SU-DHL-6 (cell line): ENCODE data around the gene DET1.

Experiments
- H2AFZ ChIP-seq: fragments of 200-600 bp; sonication (generic); 2 replicates; pipeline ENCODE4 v1.6.1; 2014; ENCODE audit warnings: low read depth, mild to moderate bottlenecking, moderate library complexity, mixed read lengths, antibody characterized with exemption, low read length; ENCODE audit not compliant: severe bottlenecking
- H3F3A ChIP-seq: fragments of 200-600 bp; shearing (Covaris generic); 2 replicates; pipeline ENCODE4 v1.6.0; 2016; ENCODE audit warnings: antibody characterized with exemption, mild to moderate bottlenecking; ENCODE audit not compliant: insufficient read depth
- H3K27ac ChIP-seq: fragments of 200-600 bp; sonication (generic); 2 replicates; pipeline ENCODE4 v1.5.1; 2016; ENCODE audit warnings: low read depth, mild to moderate bottlenecking, low read length, moderate library complexity, mixed read lengths
- H3K27me3 ChIP-seq: fragments of 200-600 bp; sonication (generic), shearing (Covaris generic); 2 replicates; pipeline ENCODE4 v1.6.0; 2014; ENCODE audit warnings: mild to moderate bottlenecking, low read length
- H3K36me3 ChIP-seq: fragments of 200-600 bp; sonication (generic); 2 replicates; pipeline ENCODE4 v1.6.1; 2014; ENCODE audit warnings: mild to moderate bottlenecking, low read length, mixed read lengths
- H3K4me2 ChIP-seq: fragments of 300-600, 200-600 bp; shearing (Covaris generic), sonication (generic); 2 replicates; pipeline ENCODE4 v1.6.0; 2014; ENCODE audit warnings: low read length, low read depth, mild to moderate bottlenecking; ENCODE audit not compliant: poor library complexity, severe bottlenecking
- H3K4me3 ChIP-seq: fragments of 200-600 bp; sonication (generic); 2 replicates; pipeline ENCODE4 v1.5.1; 2014; ENCODE audit warnings: antibody characterized with exemption, low read length, mild to moderate bottlenecking, mixed read lengths; ENCODE audit not compliant: insufficient read depth, poor library complexity, severe bottlenecking
- H3K79me2 ChIP-seq: fragments of 200-600 bp; sonication (generic); 2 replicates; pipeline ENCODE4 v1.6.1; 2014; ENCODE audit warnings: mild to moderate bottlenecking, low read length, moderate library complexity; ENCODE audit not compliant: insufficient read depth
- H3K9ac ChIP-seq: fragments of 200-600 bp; sonication (generic); 2 replicates; pipeline ENCODE4 v1.7.0; 2014; ENCODE audit warnings: mild to moderate bottlenecking, low read length
- H3K9me2 ChIP-seq: fragments of 200-600 bp; sonication (generic); replicated peaks from 2 replicates; pipeline ENCODE4 v1.6.1; 2014; ENCODE audit warnings: low read length; ENCODE audit not compliant: insufficient read depth
- H3K9me3 ChIP-seq: fragments of 200-600 bp; sonication (generic); 2 replicates; pipeline ENCODE4 v1.6.1; 2014; ENCODE audit warnings: low read length, mixed read lengths; ENCODE audit not compliant: insufficient read depth
- H4K20me1 ChIP-seq: fragments of 200-600 bp; sonication (generic); 2 replicates; pipeline ENCODE4 v1.6.1; 2014; ENCODE audit warnings: low read depth, mild to moderate bottlenecking, antibody characterized with exemption, low read length, moderate library complexity, mixed read lengths
- CTCF ChIP-seq: fragments of 200-600 bp; sonication (generic); IDR thresholded peaks from one replicate; pipeline ENCODE4 v1.5.1; 2017; ENCODE audit warnings: antibody characterized with exemption, mild to moderate bottlenecking, low read length, moderate library complexity; ENCODE audit not compliant: insufficient read depth, poor library complexity, severe bottlenecking
- EZH2phosphoT487 ChIP-seq: fragments of 200-600 bp; sonication (generic), shearing (Covaris generic); conservative IDR thresholded peaks from 2 replicates; pipeline ENCODE4 v1.6.1; 2018; ENCODE audit warnings: mild to moderate bottlenecking, antibody characterized with exemption, low read length, moderate library complexity, mixed read lengths

DET1 gene

DNA sequence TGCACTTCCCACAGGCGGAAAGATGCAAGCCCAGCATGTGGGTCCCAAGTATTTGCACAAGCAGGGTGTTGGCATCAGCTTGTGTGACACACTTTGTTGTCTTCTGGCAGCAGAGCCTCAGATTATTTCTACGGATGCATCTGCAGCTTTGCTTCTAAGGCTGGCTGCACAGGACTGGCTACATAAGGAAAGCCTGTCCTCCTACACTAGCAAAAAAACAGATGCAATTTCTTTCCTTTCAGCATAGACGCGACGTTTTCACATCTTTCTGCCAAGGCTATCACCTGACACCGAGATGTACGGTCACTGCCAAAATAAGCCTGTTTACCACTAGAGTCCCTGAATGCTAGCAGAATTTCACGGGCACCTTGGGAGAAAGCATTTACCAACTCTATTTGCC lies 65.5 kb downstream of the DET1 start:
- no peak overlapping the region for H2AFZ ChIP-seq
- H3K27ac ChIP-seq, result no peak overlapping the region
- TF ChIP-seq CTCF (no peak), EZH2phosphoT487 (no peak)
- no peaks in the 10 kb centered on the region for H3K9me2 ChIP-seq
- no peaks in the 10 kb centered on the region for H3K27me3 ChIP-seq
- no peaks in the 10 kb centered on the region for H3F3A ChIP-seq
- no peak overlapping the region for H3K4me3 ChIP-seq
- no peaks in the 10 kb centered on the region; the same call in 1 of the 2 replicates for H3K36me3 ChIP-seq
- H3K4me2 ChIP-seq, result no peak overlapping the region
- no peaks in the 10 kb centered on the region for H4K20me1 ChIP-seq
- no peaks in the 10 kb centered on the region for H3K9me3 ChIP-seq
- H3K9ac ChIP-seq, result no peak overlapping the region
- H3K79me2 ChIP-seq, result peaks cover 4% of the 10 kb centered on the region; the same call in 1 of the 2 replicates

- H3K9me3 ChIP-seq, result no peaks in the 10 kb centered on the region
- no peaks in the 10 kb centered on the region for H3K27me3 ChIP-seq
- H3K9me2 ChIP-seq, result no peaks in the 10 kb centered on the region
- no peaks in the 10 kb centered on the region for H4K20me1 ChIP-seq
- TF ChIP-seq EZH2phosphoT487, result no peak
- no peak for TF ChIP-seq CTCF
- no peak overlapping the region for H3K9ac ChIP-seq
- peaks cover 4% of the 10 kb centered on the region; the same call in 1 of the 2 replicates for H3K79me2 ChIP-seq
- H3K4me3 ChIP-seq, result no peak overlapping the region
- no peak overlapping the region for H3K27ac ChIP-seq
- no peak overlapping the region for H2AFZ ChIP-seq
- H3F3A ChIP-seq, result no peaks in the 10 kb centered on the region
- no peaks in the 10 kb centered on the region; the same call in 1 of the 2 replicates for H3K36me3 ChIP-seq
- H3K4me2 ChIP-seq, result no peak overlapping the region
Observed at GRCh38 chr15:88479169-88479568, 67.3 kb downstream of the DET1 start.

DNA sequence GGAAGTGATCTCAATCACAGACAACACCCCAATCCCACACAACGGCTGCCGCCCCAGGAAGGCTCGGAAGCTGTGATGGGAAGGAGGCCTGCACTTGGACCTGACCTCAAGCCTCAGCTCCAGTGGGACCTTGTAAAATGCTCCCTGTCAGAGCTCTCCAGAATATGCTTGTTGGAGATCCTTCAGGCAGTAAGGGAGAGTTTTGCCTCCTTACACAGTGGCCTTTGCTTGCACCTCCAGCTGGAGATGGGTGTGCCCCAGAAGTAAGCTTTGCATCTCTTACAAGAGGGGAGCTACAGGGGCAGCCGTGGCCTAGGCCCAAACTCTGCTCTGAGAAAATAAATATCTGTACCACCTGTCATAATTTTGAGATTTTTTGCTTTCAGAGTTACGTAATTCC lies 68.6 kb downstream of the DET1 start:
- H3K9me3 ChIP-seq, result no peaks in the 10 kb centered on the region
- H3K9ac ChIP-seq, result no peak overlapping the region
- no peak overlapping the region for H2AFZ ChIP-seq
- H3K4me3 ChIP-seq, result no peak overlapping the region
- no peaks in the 10 kb centered on the region; the same call in 1 of the 2 replicates for H3K36me3 ChIP-seq
- H3K9me2 ChIP-seq, result no peaks in the 10 kb centered on the region
- H3K27ac ChIP-seq, result no peak overlapping the region
- H3K27me3 ChIP-seq, result no peaks in the 10 kb centered on the region
- H3K79me2 ChIP-seq, result peaks cover 4% of the 10 kb centered on the region; the same call in 1 of the 2 replicates
- no peaks in the 10 kb centered on the region for H4K20me1 ChIP-seq
- no peak overlapping the region for H3K4me2 ChIP-seq
- TF ChIP-seq EZH2phosphoT487, result no peak
- no peak for TF ChIP-seq CTCF
- H3F3A ChIP-seq, result no peaks in the 10 kb centered on the region

- Histone ChIP-seq H3K27ac (no peak overlapping the region), H3K79me2 (peaks cover 4% of the 10 kb centered on the region; the same call in 1 of the 2 replicates), H3K9me2 (no peaks in the 10 kb centered on the region), H3K4me2 (no peak overlapping the region), H3K27me3 (no peaks in the 10 kb centered on the region), H4K20me1 (no peaks in the 10 kb centered on the region), H3K9ac (no peak overlapping the region), H3K36me3 (no peaks in the 10 kb centered on the region; the same call in 1 of the 2 replicates), H3K4me3 (no peak overlapping the region), H2AFZ (no peak overlapping the region), H3K9me3 (no peaks in the 10 kb centered on the region), H3F3A (no peaks in the 10 kb centered on the region)
- TF ChIP-seq CTCF (no peak), EZH2phosphoT487 (no peak)
Observed at GRCh38 chr15:88477126-88477525, 69.4 kb downstream of the DET1 start.
